Right forelimb (tissue), 1 donor: Measurements from ENCODE around the gene OR5C1.
"Not testable (repeated sequence)": the region's sequence is repeated elsewhere in the genome, so short reads cannot be mapped to it uniquely, and the experiment has no call there.

Source experiments
- DNase-seq: peaks from one replicate; pipeline ENCODE4 v3.0.0-alpha.2; 2018

OR5C1 gene

GRCh38 chr9:122812736-122813135, 24.0 kb downstream of the OR5C1 start:
- DNase-seq, result no peak

- no peak for DNase-seq
Measured at GRCh38 chr9:122814545-122814944, 25.8 kb downstream of the OR5C1 start.

GRCh38 chr9:122815544-122815943, 26.8 kb downstream of the OR5C1 start:
- DNase-seq, result no peak

DNA sequence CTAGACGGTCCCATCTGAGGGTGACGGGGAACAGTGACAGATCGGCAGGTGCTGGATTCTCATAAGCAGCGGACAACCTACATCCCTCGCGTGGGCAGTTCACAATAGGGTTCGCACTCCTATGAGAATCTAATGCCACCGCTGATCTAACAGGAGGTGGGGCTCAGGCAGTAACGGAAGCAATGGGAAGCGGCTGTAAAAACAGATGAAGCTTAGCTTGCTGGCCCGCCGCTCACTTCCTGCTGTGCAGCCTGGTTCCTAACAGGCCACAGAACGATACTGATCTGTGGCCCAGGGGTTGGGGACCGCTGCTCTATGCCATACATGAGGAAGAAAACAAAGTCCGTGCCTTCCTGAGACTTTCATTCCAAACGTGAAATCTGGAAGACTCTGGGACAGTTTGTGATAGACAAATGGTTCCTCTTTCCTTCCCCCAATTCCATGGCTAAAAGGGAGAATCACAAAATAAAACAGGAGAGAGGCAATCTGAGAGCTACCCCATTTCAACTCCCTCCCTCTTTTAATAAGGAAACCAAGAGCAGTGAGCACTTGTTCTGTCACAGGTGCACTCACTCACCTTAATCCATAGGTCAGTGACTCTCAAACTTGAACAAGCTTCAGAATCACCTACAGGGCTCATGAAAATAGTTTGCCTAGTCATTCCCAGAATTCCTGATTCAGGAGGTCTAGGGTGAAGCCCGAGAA, 27.6 kb downstream of the OR5C1 start:
- DNase-seq, result no peak

DNA sequence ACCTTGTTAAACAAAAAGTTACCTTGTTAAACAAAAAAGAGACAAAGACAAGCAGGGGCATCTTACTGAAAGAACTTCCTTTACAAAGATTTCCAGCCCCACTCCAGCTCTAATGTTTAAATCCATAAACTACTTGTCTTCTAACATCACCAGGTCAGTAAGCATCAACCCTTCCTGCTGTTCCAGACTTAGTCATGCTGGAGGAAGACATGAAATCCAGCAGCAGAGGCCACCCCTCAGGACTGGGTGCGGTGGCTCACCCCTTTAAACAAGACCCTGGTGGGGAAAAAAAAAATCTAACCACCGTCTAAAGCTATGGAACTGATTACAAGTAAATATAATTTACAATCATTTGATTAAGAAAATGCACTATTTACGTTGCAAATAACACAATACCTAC, 30.6 kb downstream of the OR5C1 start:
- DNase-seq, result no peak

DNA sequence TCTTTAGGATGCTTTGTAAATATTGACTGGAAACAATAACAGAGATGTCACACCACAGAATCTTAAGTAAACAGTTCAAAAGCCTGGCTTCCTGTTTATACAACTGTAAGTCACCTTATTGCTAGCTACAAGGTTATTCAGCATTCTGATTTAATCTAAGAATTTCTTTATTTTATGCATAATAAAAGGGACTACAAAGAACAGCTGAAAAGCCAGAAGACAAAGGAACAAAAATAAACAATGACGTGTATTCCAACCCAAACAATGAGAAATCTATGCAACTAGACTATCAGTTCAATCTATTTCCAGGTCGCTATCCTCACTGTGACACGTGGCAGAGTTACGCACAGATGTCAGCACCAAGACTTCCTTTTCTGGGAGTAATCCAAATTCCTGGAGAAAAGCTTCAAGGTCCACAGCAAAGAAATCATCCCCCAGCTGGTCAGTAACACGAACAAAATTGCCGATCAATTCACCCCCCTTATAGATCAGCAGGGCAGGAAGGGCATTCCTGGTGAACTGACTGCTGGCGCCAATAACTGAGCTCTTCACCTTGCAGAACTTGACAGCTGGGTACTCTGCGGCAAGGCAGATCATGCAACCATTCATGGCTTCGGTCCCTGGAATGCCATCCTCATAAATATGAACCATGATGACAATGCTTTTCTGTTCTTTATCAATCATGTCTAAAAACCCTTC, 31.2 kb downstream of the OR5C1 start:
- DNase-seq, result no peak

GRCh38 chr9:122820490-122820845, 31.7 kb downstream of the OR5C1 start:
- no peak for DNase-seq

DNA sequence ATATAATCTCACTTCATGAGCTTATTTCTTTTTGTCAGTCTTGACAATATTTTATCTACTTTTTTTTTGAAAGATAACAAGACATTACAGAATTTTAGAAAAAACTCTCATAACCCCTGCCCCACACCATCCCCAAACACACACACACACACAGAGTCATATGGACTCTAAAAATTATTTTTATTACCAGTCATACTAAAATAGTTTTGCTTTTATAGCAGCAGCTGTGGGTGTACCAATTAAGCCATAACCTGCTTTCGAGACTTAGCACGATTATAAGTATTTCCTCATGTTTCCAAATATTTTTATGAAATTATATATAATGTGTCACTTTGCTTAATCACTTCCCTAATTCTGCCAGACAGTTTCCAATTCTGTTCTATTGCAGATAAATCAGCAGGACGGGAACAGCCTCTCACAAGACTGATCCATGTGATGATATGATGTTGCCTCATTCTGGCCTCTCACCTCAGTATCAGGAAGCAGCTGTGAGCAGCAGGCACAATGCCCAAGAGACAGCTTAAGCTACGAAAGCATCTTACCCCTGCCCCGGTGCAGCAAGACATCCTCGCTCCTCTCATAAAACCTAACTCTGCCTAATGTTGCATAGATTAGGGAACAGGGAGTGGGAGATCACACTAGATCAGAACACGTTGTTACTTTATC, 32.7 kb downstream of the OR5C1 start:
- DNase-seq, result no peak

- no peak for DNase-seq
Measured at GRCh38 chr9:122822056-122822455, 33.3 kb downstream of the OR5C1 start.

- DNase-seq, result no peak
Measured at GRCh38 chr9:122822938-122823337, 34.2 kb downstream of the OR5C1 start.

- no peak for DNase-seq
Measured at GRCh38 chr9:122827761-122828093, 39.0 kb downstream of the OR5C1 start.

GRCh38 chr9:122828965-122829284, 40.2 kb downstream of the OR5C1 start:
- DNase-seq, result not testable (repeated sequence)

DNA sequence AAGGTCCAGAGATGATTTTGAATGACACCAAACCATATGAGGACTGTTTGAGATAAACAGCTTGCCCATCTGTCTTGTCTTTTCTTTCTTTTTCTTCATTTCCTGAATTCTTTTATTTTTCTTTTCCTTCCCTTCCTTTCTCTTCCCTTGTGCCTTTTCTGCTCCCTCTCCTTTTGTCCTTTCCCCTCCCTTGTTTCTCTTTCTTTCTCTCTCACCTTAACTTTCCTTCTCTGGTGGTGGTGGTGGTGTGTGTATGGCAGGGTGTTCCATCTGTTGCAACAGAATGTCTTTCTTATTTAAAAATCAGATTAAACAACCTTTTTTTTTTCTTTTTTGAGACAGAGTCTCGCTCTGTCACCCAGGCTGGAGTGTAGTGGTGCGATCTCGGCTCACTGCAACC, 43.5 kb downstream of the OR5C1 start:
- no peak for DNase-seq

DNA sequence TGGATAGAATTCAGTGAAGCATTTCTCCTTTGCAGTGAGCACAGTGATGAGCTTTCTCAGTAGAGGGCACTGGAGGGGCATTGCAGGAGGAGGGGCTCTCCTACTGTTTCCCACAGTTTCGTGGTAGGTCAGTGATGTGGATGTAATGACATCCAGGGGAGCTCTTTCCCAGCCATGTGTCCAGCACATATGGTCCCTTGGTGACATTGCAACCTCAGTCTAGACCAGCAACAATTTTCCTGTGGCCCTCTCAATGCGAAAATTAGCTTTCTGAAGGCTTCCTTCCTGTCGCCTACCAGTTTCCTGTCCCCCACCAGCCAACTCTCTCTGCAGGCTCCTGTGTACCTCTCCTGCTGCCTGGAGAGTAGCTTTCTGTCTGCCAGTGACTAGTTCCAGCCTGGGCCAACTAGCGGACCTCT, 46.6 kb downstream of the OR5C1 start:
- DNase-seq, result no peak

GRCh38 chr9:122837266-122837850, 48.6 kb downstream of the OR5C1 start:
- DNase-seq, result no peak

GRCh38 chr9:122838441-122838840, 49.7 kb downstream of the OR5C1 start:
- DNase-seq, result not testable (repeated sequence)
